Keratinocyte (primary cell): Measurements from ENCODE around the gene SLAMF8. TPM values are rescaled to one million over a fixed set of nuclear protein-coding genes. Genes with fewer than 3 reads are reported as not detected.

Experiments used
- DNase-seq: peaks from one replicate; pipeline ENCODE4 v3.0.0-alpha.2; 2011; ENCODE audit warnings: low read depth, missing footprints, low spot score
- FAIRE-seq: peaks from 2 replicates; lab custom pipeline; 2011; peaks lifted over from hg19 to GRCh38; lab: Jason Lieb, UNC
- H2AFZ ChIP-seq: 2 replicates; pipeline ENCODE4 v1.6.0; 2012; ENCODE audit warnings: low read length, control low read depth, inconsistent platforms; ENCODE audit not compliant: control insufficient read depth
- H3K27ac ChIP-seq: 2 replicates; pipeline ENCODE4 v1.5.1; 2011; ENCODE audit warnings: low read length; ENCODE audit not compliant: control insufficient read depth, insufficient read depth
- H3K27me3 ChIP-seq: 3 replicates; pipeline ENCODE4 v1.6.0; 2011; ENCODE audit warnings: low read length; ENCODE audit not compliant: control insufficient read depth, insufficient read depth; ENCODE audit errors: extremely low read depth
- H3K36me3 ChIP-seq, 2 experiments: 2 replicates in 1 of 2; 3 replicates in 1 of 2; pipeline ENCODE4 v1.5.1; 2011; ENCODE audit warnings: low read length in 2 of 2, mild to moderate bottlenecking in 1 of 2; ENCODE audit not compliant: control insufficient read depth in 2 of 2, insufficient read depth in 2 of 2; ENCODE audit errors: extremely low read depth in 1 of 2
- H3K4me1 ChIP-seq: 3 replicates; pipeline ENCODE4 v1.5.1; 2011; ENCODE audit warnings: low read length; ENCODE audit not compliant: control insufficient read depth, insufficient read depth; ENCODE audit errors: extremely low read depth
- H3K4me2 ChIP-seq: 3 replicates; pipeline ENCODE4 v1.6.0; 2011; ENCODE audit warnings: low read depth, low read length; ENCODE audit not compliant: control insufficient read depth, insufficient read depth; ENCODE audit errors: extremely low read depth
- H3K4me3 ChIP-seq, 3 experiments: fragments of 200-600 bp in 1 of 3; sonication (generic) in 1 of 3; 2 replicates in 2 of 3; 3 replicates in 1 of 3; pipeline ENCODE4 v1.5.1; 2011 to 2016; ENCODE audit warnings: low read length in 3 of 3, mild to moderate bottlenecking in 3 of 3, control low read depth in 2 of 3, inconsistent platforms in 1 of 3, low read depth in 1 of 3, mixed read lengths in 1 of 3, mixed run types in 1 of 3, moderate library complexity in 1 of 3; ENCODE audit not compliant: control insufficient read depth in 2 of 3, insufficient read depth in 2 of 3; ENCODE audit errors: extremely low read depth in 1 of 3
- H3K79me2 ChIP-seq: 2 replicates; pipeline ENCODE4 v1.6.0; 2012; ENCODE audit warnings: low read length; ENCODE audit not compliant: control insufficient read depth, insufficient read depth
- H3K9ac ChIP-seq: 3 replicates; pipeline ENCODE4 v1.6.0; 2011; ENCODE audit warnings: low read length; ENCODE audit not compliant: control insufficient read depth, insufficient read depth; ENCODE audit errors: extremely low read depth
- H3K9me1 ChIP-seq: 3 replicates; pipeline ENCODE4 v1.6.0; 2011; ENCODE audit warnings: low read length; ENCODE audit not compliant: control insufficient read depth, insufficient read depth; ENCODE audit errors: extremely low read depth
- H3K9me3 ChIP-seq: 2 replicates; pipeline ENCODE4 v1.5.1; 2012; ENCODE audit warnings: low read depth, low read length; ENCODE audit not compliant: control insufficient read depth
- H4K20me1 ChIP-seq: 3 replicates; pipeline ENCODE4 v1.6.0; 2011; ENCODE audit warnings: low read length; ENCODE audit not compliant: control insufficient read depth, insufficient read depth; ENCODE audit errors: extremely low read depth
- CTCF ChIP-seq, 3 experiments: IDR thresholded peaks in 1 of 3; conservative IDR thresholded peaks in 1 of 3; optimal IDR thresholded peaks in 1 of 3; 2 replicates in 2 of 3; 3 replicates in 1 of 3; pipeline versions ENCODE3 to v1.5.1; 2011; ENCODE audit warnings: low read length in 3 of 3, mild to moderate bottlenecking in 3 of 3, moderate library complexity in 2 of 3, control low read depth in 1 of 3, inconsistent platforms in 1 of 3; ENCODE audit not compliant: insufficient read depth in 2 of 3; ENCODE audit errors: extremely low read depth in 1 of 3
- EZH2 ChIP-seq: IDR thresholded peaks from one replicate; pipeline ENCODE4 v1.6.1; 2012; ENCODE audit warnings: inconsistent platforms, mild to moderate bottlenecking, low read length, moderate library complexity
- dilution Hi-C: fragments of 300-500 bp; cut with MboI; formaldehyde crosslinking; loops from one replicate; pipeline ENCODE4 v1.7.0; 2020; ENCODE audit warnings: low sequenced_read_pairs; ENCODE audit not compliant: extremely low pct_ligation_motif_present
- polyA plus RNA-seq, 5 experiments: library from polyadenylated mRNA; depleted of rRNA in 3 of 5; stranded (reverse) in 3 of 5; stranded (forward) in 1 of 5; unstranded in 1 of 5; fragments of >200 nt; gene quantifications; 1 replicate in 1 of 5; 2 replicates in 3 of 5; 3 replicates in 1 of 5; pipeline versions ENCODE4 v1.2.1 to v1.2.3, GENCODE V29; 2011 to 2012; ENCODE audit warnings: missing spikeins in 2 of 5, low read depth in 1 of 5, low replicate concordance in 1 of 5

Gene SLAMF8
- polyA plus RNA-seq, 1 donor (not counting 4 experiments of a cell fraction or from before 2014, with no cell fraction given), result not detected

- H3K4me1 ChIP-seq, result peaks cover 16% of the 10 kb centered on the region
- DNase-seq (no peak), FAIRE-seq (no peak)
- no peak overlapping the region for H3K4me3 ChIP-seq
- TF ChIP-seq EZH2 (no peak), CTCF (optimal IDR thresholded peaks at IDR 0.05 in 1 of 3, IDR thresholded peaks at IDR 0.05 in 1 of 3, conservative IDR thresholded peaks at IDR 0.05 in 1 of 3; ENCODE audit: extremely low read depth in 1 of 3, insufficient read depth in 2 of 3, low read length in 3 of 3) (no peak)
- H3K9ac ChIP-seq, result no peak overlapping the region
- H3K9me3 ChIP-seq, result no peaks in the 10 kb centered on the region
- H3K27me3 ChIP-seq, result peaks cover 21% of the 10 kb centered on the region
- no peaks in the 10 kb centered on the region for H4K20me1 ChIP-seq
- dilution Hi-C loops, result no loop called here
- no peaks in the 10 kb centered on the region for H3K79me2 ChIP-seq
- H3K36me3 ChIP-seq, result no peaks in the 10 kb centered on the region
- no peaks in the 10 kb centered on the region for H3K9me1 ChIP-seq
- H3K27ac ChIP-seq, result no peak overlapping the region
- H2AFZ ChIP-seq, result no peak overlapping the region
- H3K4me2 ChIP-seq, result no peak overlapping the region
These were observed 1.1 kb upstream of the SLAMF8 start for GRCh38 chr1:159825564-159825963.

- H3K9me1 ChIP-seq, result no peaks in the 10 kb centered on the region
- H3K9me3 ChIP-seq, result no peaks in the 10 kb centered on the region
- no peaks in the 10 kb centered on the region for H3K36me3 ChIP-seq
- no peak overlapping the region for H3K27ac ChIP-seq
- H3K4me1 ChIP-seq, result peaks cover 16% of the 10 kb centered on the region
- no peak for DNase-seq
- TF ChIP-seq CTCF (optimal IDR thresholded peaks at IDR 0.05 in 1 of 3, IDR thresholded peaks at IDR 0.05 in 1 of 3, conservative IDR thresholded peaks at IDR 0.05 in 1 of 3; ENCODE audit: extremely low read depth in 1 of 3, insufficient read depth in 2 of 3, low read length in 3 of 3) (no peak), EZH2 (no peak)
- FAIRE-seq, result no peak
- dilution Hi-C loops, result no loop called here
- H3K4me3 ChIP-seq, result no peak overlapping the region
- H4K20me1 ChIP-seq, result no peaks in the 10 kb centered on the region
- H3K4me2 ChIP-seq, result no peak overlapping the region
- H3K79me2 ChIP-seq, result no peaks in the 10 kb centered on the region
- peaks cover 17% of the 10 kb centered on the region for H3K27me3 ChIP-seq
- H3K9ac ChIP-seq, result no peak overlapping the region
- H2AFZ ChIP-seq, result no peak overlapping the region
These were observed 423 bp downstream of the SLAMF8 start for GRCh38 chr1:159827102-159827490.
